H1 (cell line): ENCODE data around the gene UTP3.

Source experiments
- EGR1 ChIP-seq: IDR thresholded peaks from 2 replicates; pipeline ENCODE4 v1.6.1; 2011; ENCODE audit warnings: low read depth, low read length, borderline replicate concordance
- EZH2 ChIP-seq: fragments of 200-600 bp; sonication (generic); IDR thresholded peaks from 2 replicates; pipeline ENCODE4 v1.7.1; 2012; ENCODE audit warnings: low read depth, mild to moderate bottlenecking, moderate library complexity, low read length, inconsistent platforms; ENCODE audit not compliant: severe bottlenecking
- FOSL1 ChIP-seq: IDR thresholded peaks from 2 replicates; pipeline ENCODE4 v1.6.1; 2011; ENCODE audit warnings: mild to moderate bottlenecking, low read depth, low read length, moderate library complexity; ENCODE audit not compliant: insufficient read depth
- HDAC2 ChIP-seq, 2 experiments: fragments of 300-600 bp in 1 of 2; sonication (generic) in 1 of 2; IDR thresholded peaks; 2 replicates each; pipeline ENCODE4 v1.6.1; 2011 to 2012; ENCODE audit warnings: low read depth in 2 of 2, low read length in 2 of 2, mild to moderate bottlenecking in 2 of 2, moderate library complexity in 2 of 2, borderline replicate concordance in 1 of 2, inconsistent platforms in 1 of 2
- MAX ChIP-seq: IDR thresholded peaks from 2 replicates; pipeline ENCODE4 v1.6.1; 2012; ENCODE audit warnings: inconsistent platforms
- POLR2A ChIP-seq, 2 experiments: IDR thresholded peaks; 1 replicate in 1 of 2; 2 replicates in 1 of 2; pipeline ENCODE4 v1.6.1; 2011; ENCODE audit warnings: low read depth in 2 of 2, low read length in 2 of 2, mild to moderate bottlenecking in 2 of 2; ENCODE audit errors: control extremely low read depth in 1 of 2
- POLR2AphosphoS5 ChIP-seq: IDR thresholded peaks from 2 replicates; pipeline ENCODE4 v1.6.1; 2011; ENCODE audit warnings: low read depth, low read length
- RFX5 ChIP-seq: IDR thresholded peaks from 2 replicates; pipeline ENCODE4 v1.6.1; 2011; ENCODE audit warnings: low read depth, low read length, improper control_type of control experiment, borderline replicate concordance
- RXRA ChIP-seq: IDR thresholded peaks from 2 replicates; pipeline ENCODE4 v1.6.1; 2011; ENCODE audit warnings: low read depth, mild to moderate bottlenecking, low read length, moderate library complexity; ENCODE audit not compliant: insufficient read depth
- SIN3A ChIP-seq, 2 experiments: IDR thresholded peaks in 1 of 2; conservative IDR thresholded peaks in 1 of 2; 2 replicates each; pipeline ENCODE4 v1.6.1; 2011 to 2012; ENCODE audit warnings: low read length in 2 of 2, improper control_type of control experiment in 1 of 2, low read depth in 1 of 2, mild to moderate bottlenecking in 1 of 2
- ZNF274 ChIP-seq: IDR thresholded peaks from 2 replicates; pipeline ENCODE4 v1.7.0; 2012; ENCODE audit warnings: low read length, borderline replicate concordance; ENCODE audit errors: extremely low read depth
- TF ChIP-seq, protein P1 (sequence below), 3 experiments: IDR thresholded peaks; 1 replicate in 2 of 3; 2 replicates in 1 of 3; pipeline versions ENCODE4 v1.5.1 to v1.6.1; 2011; ENCODE audit warnings: low read length in 3 of 3, mild to moderate bottlenecking in 3 of 3, inconsistent platforms in 2 of 3, low read depth in 1 of 3, moderate library complexity in 1 of 3; ENCODE audit not compliant: insufficient read depth in 1 of 3; ENCODE audit errors: control extremely low read depth in 1 of 3
- TF ChIP-seq, protein P2 (sequence below): IDR thresholded peaks from 2 replicates; pipeline ENCODE4 v1.6.1; 2011; ENCODE audit warnings: low read depth, mild to moderate bottlenecking, low read length; ENCODE audit not compliant: insufficient read depth

DNA sequence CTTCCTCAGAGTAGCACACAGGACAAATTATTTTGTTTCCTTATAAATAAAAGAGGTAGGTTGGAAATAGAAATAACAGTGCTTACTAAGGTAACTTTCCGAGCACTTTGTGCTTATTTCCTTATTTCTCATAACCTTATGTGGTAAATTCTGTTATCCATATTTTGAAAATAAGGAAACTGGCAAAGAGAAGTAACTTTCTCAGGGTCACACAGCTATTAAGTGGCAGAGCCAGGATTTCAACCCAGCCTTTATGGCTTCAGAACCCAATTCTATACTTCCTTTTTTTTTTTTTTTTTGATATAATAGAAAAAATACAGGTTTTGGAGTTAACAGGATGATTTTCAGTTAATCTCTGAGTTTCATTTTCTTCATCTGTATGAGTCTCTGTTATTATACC is 3.3 kb downstream of the UTP3 start:
- TF ChIP-seq, protein P1, sequence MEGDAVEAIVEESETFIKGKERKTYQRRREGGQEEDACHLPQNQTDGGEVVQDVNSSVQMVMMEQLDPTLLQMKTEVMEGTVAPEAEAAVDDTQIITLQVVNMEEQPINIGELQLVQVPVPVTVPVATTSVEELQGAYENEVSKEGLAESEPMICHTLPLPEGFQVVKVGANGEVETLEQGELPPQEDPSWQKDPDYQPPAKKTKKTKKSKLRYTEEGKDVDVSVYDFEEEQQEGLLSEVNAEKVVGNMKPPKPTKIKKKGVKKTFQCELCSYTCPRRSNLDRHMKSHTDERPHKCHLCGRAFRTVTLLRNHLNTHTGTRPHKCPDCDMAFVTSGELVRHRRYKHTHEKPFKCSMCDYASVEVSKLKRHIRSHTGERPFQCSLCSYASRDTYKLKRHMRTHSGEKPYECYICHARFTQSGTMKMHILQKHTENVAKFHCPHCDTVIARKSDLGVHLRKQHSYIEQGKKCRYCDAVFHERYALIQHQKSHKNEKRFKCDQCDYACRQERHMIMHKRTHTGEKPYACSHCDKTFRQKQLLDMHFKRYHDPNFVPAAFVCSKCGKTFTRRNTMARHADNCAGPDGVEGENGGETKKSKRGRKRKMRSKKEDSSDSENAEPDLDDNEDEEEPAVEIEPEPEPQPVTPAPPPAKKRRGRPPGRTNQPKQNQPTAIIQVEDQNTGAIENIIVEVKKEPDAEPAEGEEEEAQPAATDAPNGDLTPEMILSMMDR (IDR thresholded peaks at IDR 0.05; ENCODE audit: control extremely low read depth in 1 of 3, insufficient read depth in 1 of 3, low read depth in 1 of 3, low read length in 3 of 3): no peak
- TF ChIP-seq, protein P2, sequence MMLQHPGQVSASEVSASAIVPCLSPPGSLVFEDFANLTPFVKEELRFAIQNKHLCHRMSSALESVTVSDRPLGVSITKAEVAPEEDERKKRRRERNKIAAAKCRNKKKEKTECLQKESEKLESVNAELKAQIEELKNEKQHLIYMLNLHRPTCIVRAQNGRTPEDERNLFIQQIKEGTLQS: no peak
- TF ChIP-seq POLR2AphosphoS5: no peak
- no peak for TF ChIP-seq EGR1
- no peak for TF ChIP-seq ZNF274
- TF ChIP-seq MAX: no peak
- TF ChIP-seq FOSL1: no peak
- TF ChIP-seq RFX5: no peak
- TF ChIP-seq POLR2A (IDR thresholded peaks at IDR 0.05; ENCODE audit: control extremely low read depth in 1 of 2, low read depth in 2 of 2, low read length in 2 of 2): no peak
- TF ChIP-seq SIN3A (conservative IDR thresholded peaks at IDR 0.05 in 1 of 2, IDR thresholded peaks at IDR 0.05 in 1 of 2; ENCODE audit: low read depth in 1 of 2, low read length in 2 of 2): no peak
- TF ChIP-seq HDAC2 (IDR thresholded peaks at IDR 0.05; ENCODE audit: borderline replicate concordance in 1 of 2, low read depth in 2 of 2, low read length in 2 of 2): no peak
- TF ChIP-seq EZH2: no peak
- no peak for TF ChIP-seq RXRA
